ENCODE results near the gene C1QTNF8. TPM values are rescaled to one million over a fixed set of nuclear protein-coding genes. Genes with fewer than 3 reads are reported as not detected.

The C1QTNF8 gene
- total and polyA plus RNA-seq, 2 of the 8 experiments (the other 6 are each of a cell fraction or from before 2014, with no cell fraction given) = not detected

DNA sequence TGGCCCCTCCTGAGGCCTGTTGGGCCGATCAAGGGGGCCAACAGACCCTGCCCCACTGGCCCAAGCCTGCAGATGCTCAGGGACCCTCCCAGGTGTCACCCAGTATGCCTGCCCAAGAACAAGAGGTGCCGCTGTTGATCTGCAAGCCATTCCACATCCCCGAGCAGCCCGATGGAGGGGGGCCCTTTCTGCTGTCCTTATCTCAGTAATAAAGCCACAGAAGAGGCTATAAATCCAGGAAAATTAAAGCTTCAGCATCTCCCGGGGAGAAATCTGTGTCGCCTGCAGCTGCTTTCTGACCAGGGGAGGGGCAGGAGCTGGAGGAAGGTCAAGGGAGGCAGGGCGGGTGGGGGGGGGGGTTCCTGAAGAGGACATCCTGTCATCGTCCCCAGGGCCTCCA is 45.1 kb upstream of the C1QTNF8 start:
- ChIA-PET CTCF (ENCODE audit: partially characterized antibody) (interaction anchor here (1.0 to 1.1 kb wide), 2 partner anchors 25 to 30 kb away, joined by 3 read pairs; no protein-coding TSS in a partner anchor), POLR2A (ENCODE audit: partially characterized antibody) (no interaction called here)
- no peaks in the 10 kb centered on the region for H3K79me1 ChIP-seq (ENCODE audit: low read depth, low read length)
- peaks cover 0 to 5% (median under 1%) of the 10 kb centered on the region in 4 experiments; a peak in 2 of 7 replicates for H3K4me1 ChIP-seq (replicated peaks in 1 of 4; ENCODE audit: control insufficient read depth in 3 of 4, insufficient read depth in 4 of 4, low read length in 3 of 4)
- H2AFZ ChIP-seq (ENCODE audit: low read length) = no peak overlapping the region
- no peak overlapping the region for H3K18ac ChIP-seq (ENCODE audit: extremely low read depth, low read length)
- no peaks in the 10 kb centered on the region; a peak in 2 of 7 replicates for H3K27me3 ChIP-seq (replicated peaks in 1 of 4; ENCODE audit: control insufficient read depth in 3 of 4, extremely low read depth in 1 of 4, insufficient read depth in 3 of 4, low read length in 3 of 4)
- no peak for TF ChIP-seq KDM4A (IDR thresholded peaks at IDR 0.05; ENCODE audit: low read depth, low read length, severe bottlenecking)
- no peak for TF ChIP-seq SIN3A (conservative IDR thresholded peaks at IDR 0.05 in 1 of 2, IDR thresholded peaks at IDR 0.05 in 1 of 2; ENCODE audit: low read depth in 1 of 2, low read length in 2 of 2)
- TF ChIP-seq RAD21 (IDR thresholded peaks at IDR 0.05 in 1 of 2, conservative IDR thresholded peaks at IDR 0.05 in 1 of 2; ENCODE audit: low read depth in 2 of 2, low read length in 2 of 2) = no peak
- no peak for TF ChIP-seq JUN (IDR thresholded peaks at IDR 0.05; ENCODE audit: low read depth, low read length)
- no peak overlapping the region for H3K4me3 ChIP-seq (ENCODE audit: extremely low read depth in 1 of 4, insufficient read depth in 2 of 4, low read depth in 3 of 4, low read length in 4 of 4)
- no peak overlapping the region for H2BK12ac ChIP-seq (ENCODE audit: low read depth, low read length)
- no peak for DNase-seq (ENCODE audit: low read depth in 1 of 2, low spot score in 2 of 2)
- no peak overlapping the region for H3K4me2 ChIP-seq (ENCODE audit: insufficient read depth in 1 of 2, low read depth in 2 of 2, low read length in 2 of 2)
- H2BK20ac ChIP-seq (ENCODE audit: low read length) = no peak overlapping the region
- H4K8ac ChIP-seq (ENCODE audit: extremely low read depth, insufficient read depth, low read length) = no peak overlapping the region
- H3K23me2 ChIP-seq (ENCODE audit: low read depth, low read length) = no peaks in the 10 kb centered on the region
- no peak overlapping the region for H3K27ac ChIP-seq (ENCODE audit: low read depth, low read length)
- no peaks in the 10 kb centered on the region for H3K79me2 ChIP-seq (ENCODE audit: control insufficient read depth in 1 of 2, insufficient read depth in 2 of 2, low read length in 2 of 2)
- no peak overlapping the region for H4K5ac ChIP-seq (ENCODE audit: insufficient read length, low read depth, low read length)
- no peaks in the 10 kb centered on the region for H4K20me1 ChIP-seq (replicated peaks in 1 of 2; ENCODE audit: control insufficient read depth in 1 of 2, insufficient read depth in 2 of 2, low read length in 2 of 2)
- no peak overlapping the region for H3K9ac ChIP-seq (replicated peaks in 1 of 4; ENCODE audit: extremely low read depth in 1 of 4, low read depth in 3 of 4, low read length in 3 of 4)
- FAIRE-seq = no peak
- no peak overlapping the region for H4K91ac ChIP-seq (replicated peaks; ENCODE audit: insufficient read length, low read length)
- no peak overlapping the region for H3K14ac ChIP-seq (ENCODE audit: insufficient read length)
- H2BK120ac ChIP-seq (replicated peaks; ENCODE audit: low read depth, low read length) = no peak overlapping the region
- 93% methylated on average over 7 of the region's 8 CpGs; no CpG with 5 or more reads in 1 of the 2 experiments for WGBS, 2 experiments (ENCODE audit: extremely low coverage in 1 of 2, insufficient coverage in 1 of 2, insufficient read length in 1 of 2, insufficient replicate concordance in 2 of 2, low coverage in 1 of 2, low lambda C conversion rate in 2 of 2, missing lambda C conversion rate in 1 of 2)
- no peak overlapping the region for H3K56ac ChIP-seq (replicated peaks; ENCODE audit: insufficient read length, low read depth, low read length)
- no peak overlapping the region for H3K4ac ChIP-seq (replicated peaks; ENCODE audit: insufficient read length, low read depth, low read length)
- no peak overlapping the region for H2AK5ac ChIP-seq (ENCODE audit: low read depth, low read length)
- H3K23ac ChIP-seq (ENCODE audit: insufficient read length) = no peak overlapping the region
- no peak overlapping the region for H2BK5ac ChIP-seq (ENCODE audit: low read depth, low read length)
- no peak overlapping the region for H2BK15ac ChIP-seq (ENCODE audit: low read length)
- H3K9me3 ChIP-seq (ENCODE audit: insufficient read depth in 2 of 2, low read depth in 1 of 2, low read length in 1 of 2) = no peaks in the 10 kb centered on the region
- no peaks in the 10 kb centered on the region for H3K36me3 ChIP-seq (ENCODE audit: control insufficient read depth in 2 of 4, insufficient read depth in 4 of 4, low read length in 3 of 4)

Data from H1 (cell line).